HepG2 (cell line): Measurements from ENCODE around the gene TTC28. TPM values are rescaled to one million over a fixed set of nuclear protein-coding genes. Genes with fewer than 3 reads are reported as not detected.

Source experiments
- ATAC-seq: fragments of 200-7000 bp; cut with Tn5 transposase; 3 replicates; pipeline ENCODE4 v1.9.1; 2020; ENCODE audit warnings: mild to moderate bottlenecking, moderate library complexity
- BruUV-seq: library from RNA; stranded (reverse); fragments of 400-500 nt; replicated peaks from 2 replicates; lab custom pipeline; 2021; lab: Mats Ljungman, UMichigan
- CTCF ChIA-PET: fragments of 300-600 bp; formaldehyde crosslinking; extraction: SDS; loops from one replicate; lab custom pipeline; 2021; ENCODE audit warnings: low total read pairs, inconsistent platforms, low intra/inter-chr PET ratio; lab: Yijun Ruan, JAX
- POLR2A ChIA-PET: fragments of 350-600 bp; sonication (Branson Sonifier 250); formaldehyde crosslinking; loops from one replicate; lab custom pipeline; 2020; ENCODE audit warnings: antibody characterized with exemption, inconsistent platforms; lab: Yijun Ruan, JAX
- DNase-seq: peaks from one replicate; pipeline ENCODE4 v3.0.0-alpha.2; 2015; ENCODE audit warnings: low spot score
- FAIRE-seq: peaks from 3 replicates; lab custom pipeline; 2011; peaks lifted over from hg19 to GRCh38; lab: Jason Lieb, UNC
- H2AFZ ChIP-seq: one replicate; pipeline ENCODE4 v1.6.1; 2011; ENCODE audit warnings: low read length, inconsistent platforms
- H3K27ac ChIP-seq: fragments of 300-600 bp; 3 replicates; pipeline ENCODE4 v1.8.0; 2011; ENCODE audit warnings: mixed run types, mild to moderate bottlenecking, mixed read lengths, low read length, inconsistent platforms; ENCODE audit not compliant: insufficient read depth; ENCODE audit errors: extremely low read length
- H3K27me3 ChIP-seq, 2 experiments: fragments of 200-600 bp in 1 of 2; 2 replicates in 1 of 2; 3 replicates in 1 of 2; pipeline versions ENCODE4 v1.6.0 to v1.8.0; 2011; ENCODE audit warnings: low read length in 2 of 2, mild to moderate bottlenecking in 2 of 2, moderate library complexity in 2 of 2, inconsistent platforms in 1 of 2; ENCODE audit not compliant: insufficient read depth in 2 of 2, control insufficient read depth in 1 of 2
- H3K36me3 ChIP-seq, 2 experiments: fragments of 200-600 bp in 1 of 2; replicated peaks in 1 of 2; 2 replicates in 1 of 2; 3 replicates in 1 of 2; pipeline versions ENCODE4 v1.5.1 to v1.8.0; 2011; ENCODE audit warnings: low read length in 2 of 2, inconsistent platforms in 1 of 2; ENCODE audit not compliant: insufficient read depth in 2 of 2, control insufficient read depth in 1 of 2
- H3K4me1 ChIP-seq: 2 replicates; pipeline ENCODE4 v1.5.1; 2012; ENCODE audit warnings: low read length, inconsistent platforms; ENCODE audit not compliant: insufficient read depth
- H3K4me2 ChIP-seq: 2 replicates; pipeline ENCODE4 v1.6.0; 2011; ENCODE audit warnings: low read depth, low read length, inconsistent platforms
- H3K4me3 ChIP-seq, 3 experiments: fragments of 200-600 bp in 1 of 3; sonication (generic), shearing (Covaris generic) in 1 of 3; replicated peaks in 1 of 3; 2 replicates each; pipeline ENCODE4 v1.5.1; 2011 to 2016; ENCODE audit warnings: low read length in 3 of 3, inconsistent platforms in 2 of 3, low read depth in 2 of 3, mild to moderate bottlenecking in 2 of 3, control low read depth in 1 of 3, mixed read lengths in 1 of 3; ENCODE audit not compliant: insufficient read depth in 1 of 3
- H3K79me2 ChIP-seq: one replicate; pipeline ENCODE4 v1.6.1; 2011; ENCODE audit warnings: low read length, inconsistent platforms; ENCODE audit not compliant: insufficient read depth
- H3K9ac ChIP-seq: 2 replicates; pipeline ENCODE4 v1.6.0; 2011; ENCODE audit warnings: mild to moderate bottlenecking, low read depth, low read length, inconsistent platforms; ENCODE audit not compliant: insufficient read depth
- H3K9me3 ChIP-seq: 2 replicates; pipeline ENCODE4 v1.5.1; 2012; ENCODE audit warnings: mild to moderate bottlenecking, low read length
- H4K20me1 ChIP-seq: 2 replicates; pipeline ENCODE4 v1.6.0; 2011; ENCODE audit warnings: inconsistent platforms, mild to moderate bottlenecking, low read length, moderate library complexity; ENCODE audit not compliant: insufficient read depth
- CREM ChIP-seq, 2 experiments: sonication (generic) in 1 of 2; formaldehyde crosslinking in 1 of 2; IDR thresholded peaks; 2 replicates each; pipeline versions ENCODE4 v1.4.0 to v1.6.1; 2016 to 2020; ENCODE audit warnings: antibody characterized with exemption in 1 of 2, mild to moderate bottlenecking in 1 of 2, missing genetic modification reagents in 1 of 2
- JDP2 ChIP-seq: sonication (generic); formaldehyde crosslinking; IDR thresholded peaks from 2 replicates; pipeline ENCODE4 v1.8.1; 2022; ENCODE audit warnings: missing genetic modification reagents, borderline replicate concordance
- KAT8 ChIP-seq: IDR thresholded peaks from 2 replicates; pipeline ENCODE4 v1.6.1; 2016; ENCODE audit warnings: missing genetic modification reagents, missing compliant biosample characterization
- MYC ChIP-seq: sonication (generic); formaldehyde crosslinking; IDR thresholded peaks from 2 replicates; pipeline ENCODE4 v1.9.0; 2021; ENCODE audit warnings: missing genetic modification reagents, borderline replicate concordance
- PHF21A ChIP-seq: sonication (generic); formaldehyde crosslinking; IDR thresholded peaks from 2 replicates; pipeline ENCODE4 v1.5.0; 2020; ENCODE audit warnings: mild to moderate bottlenecking, missing genetic modification reagents
- PRPF4 ChIP-seq: fragments of 200-400 bp; formaldehyde crosslinking; IDR thresholded peaks from 2 replicates; pipeline ENCODE4 v1.6.1; 2016; ENCODE audit warnings: low read length, low read depth; ENCODE audit not compliant: poor library complexity, severe bottlenecking
- ZNF431 ChIP-seq: sonication (generic); formaldehyde crosslinking; IDR thresholded peaks from 2 replicates; pipeline ENCODE4 v1.9.0; 2022; ENCODE audit warnings: missing genetic modification reagents, low read depth, mild to moderate bottlenecking, borderline replicate concordance
- ZNF597 ChIP-seq: sonication (generic); formaldehyde crosslinking; IDR thresholded peaks from 2 replicates; pipeline ENCODE4 v1.5.0; 2020; ENCODE audit warnings: missing genetic modification reagents
- WGBS: methylation state at CpG from one replicate; pipeline ENCODE4 v1.1.6; 2017; ENCODE audit warnings: low lambda C conversion rate; 5-methylcytosine and 5-hydroxymethylcytosine counted together
- in situ Hi-C: cut with HindIII; loops from 2 replicates; pipeline ENCODE4 v1.10.0; 2017; ENCODE audit warnings: low pct_unique_long_range_greater_than_20kb; ENCODE audit not compliant: extremely low pct_ligation_motif_present
- intact Hi-C: fragments of 100-400 bp; cut with micrococcal nuclease; formaldehyde crosslinking; loops from one replicate; pipeline ENCODE4 v1.10.0; 2022; ENCODE audit not compliant: unreplicated experiment
- polyA plus RNA-seq, 8 experiments: library from polyadenylated mRNA; depleted of rRNA in 3 of 8; stranded (reverse) in 7 of 8; unstranded in 1 of 8; fragments of >200 nt; fragmentation: Illumina TruSeq in 4 of 8; extraction: Trizol in 4 of 8; gene quantifications; 2 replicates each; pipeline versions ENCODE4 v1.2.1 to v1.2.3, GENCODE V29; 2011 to 2016; ENCODE audit warnings: low read depth in 4 of 8, missing spikeins in 1 of 8, mixed read lengths in 1 of 8; ENCODE audit not compliant: insufficient read depth in 1 of 8
- total RNA-seq, 5 experiments: library from RNA; depleted of rRNA; stranded (reverse); fragments of >200 nt; fragmentation: Illumina TruSeq; extraction: Trizol; gene quantifications; 2 replicates each; pipeline ENCODE4 v1.2.3, GENCODE V29; 2016; ENCODE audit warnings: low read depth in 1 of 5

Gene TTC28
- total and polyA plus RNA-seq, 2 of the 13 experiments (the other 11 are each of a cell fraction or from before 2014, with no cell fraction given): 4.2 to 13.1 TPM

- Histone ChIP-seq H3K9ac (no peak overlapping the region), H3K36me3 (peaks cover 3 to 5% of the 10 kb centered on the region in 2 experiments; a peak in 2 of 5 replicates), H3K79me2 (no peaks in the 10 kb centered on the region), H3K27me3 (no peaks in the 10 kb centered on the region), H3K4me1 (no peaks in the 10 kb centered on the region), H3K27ac (no peak overlapping the region), H2AFZ (no peak overlapping the region), H4K20me1 (no peaks in the 10 kb centered on the region; the same call in 1 of the 2 replicates), H3K4me3 (no peak overlapping the region), H3K9me3 (no peaks in the 10 kb centered on the region), H3K4me2 (no peak overlapping the region)
- DNase-seq: no peak
- TF ChIP-seq CREM (IDR thresholded peaks at IDR 0.05): no peak
- TF ChIP-seq CREM (CRISPR knock-in tag; IDR thresholded peaks at IDR 0.05): no peak
- TF ChIP-seq ZNF431 (CRISPR knock-in tag): no peak
- no peak for TF ChIP-seq JDP2 (CRISPR knock-in tag)
- no peak for TF ChIP-seq MYC (CRISPR knock-in tag)
- no peak for TF ChIP-seq KAT8 (CRISPR knock-in tag)
- no peak for TF ChIP-seq PHF21A (CRISPR knock-in tag)
- TF ChIP-seq PRPF4: no peak
- no peak for TF ChIP-seq ZNF597 (CRISPR knock-in tag)
- in situ Hi-C loops (loop anchor here (25.0 kb wide), 2 partner anchors 605 to 1255 kb away; no protein-coding TSS in a partner anchor), intact Hi-C loops (no loop called here)
- ATAC-seq: no peak
- CTCF ChIA-PET: no interaction called here
- POLR2A ChIA-PET: no interaction called here
- FAIRE-seq: no peak
- 97% methylated on average over 10 of the region's 12 CpGs for WGBS
- no TSS peak for BruUV-seq
These were observed 662.7 kb downstream of the TTC28 start for GRCh38 chr22:28016781-28017557.
